ENCODE results near the gene CHST1.

DNA sequence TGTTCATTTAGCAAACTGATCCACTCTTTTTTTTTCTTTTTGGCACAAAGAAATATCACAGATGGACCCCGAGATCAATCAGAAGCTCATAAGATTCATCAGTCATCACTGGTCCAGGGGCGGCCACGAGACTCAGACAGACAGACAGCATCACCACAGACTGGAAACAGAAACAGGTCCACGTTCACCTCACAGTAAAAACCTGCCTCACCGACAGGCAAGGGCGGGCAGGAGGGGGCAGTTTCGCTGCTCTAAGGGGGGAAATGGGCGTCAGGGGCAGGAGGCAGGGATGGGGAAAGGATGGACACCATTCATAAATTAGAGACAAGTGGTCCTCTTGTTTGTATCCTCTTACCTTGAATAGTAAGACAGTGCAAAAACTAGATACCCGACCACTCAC is 16.5 kb downstream of the CHST1 start:
- TF ChIP-seq, protein P1, sequence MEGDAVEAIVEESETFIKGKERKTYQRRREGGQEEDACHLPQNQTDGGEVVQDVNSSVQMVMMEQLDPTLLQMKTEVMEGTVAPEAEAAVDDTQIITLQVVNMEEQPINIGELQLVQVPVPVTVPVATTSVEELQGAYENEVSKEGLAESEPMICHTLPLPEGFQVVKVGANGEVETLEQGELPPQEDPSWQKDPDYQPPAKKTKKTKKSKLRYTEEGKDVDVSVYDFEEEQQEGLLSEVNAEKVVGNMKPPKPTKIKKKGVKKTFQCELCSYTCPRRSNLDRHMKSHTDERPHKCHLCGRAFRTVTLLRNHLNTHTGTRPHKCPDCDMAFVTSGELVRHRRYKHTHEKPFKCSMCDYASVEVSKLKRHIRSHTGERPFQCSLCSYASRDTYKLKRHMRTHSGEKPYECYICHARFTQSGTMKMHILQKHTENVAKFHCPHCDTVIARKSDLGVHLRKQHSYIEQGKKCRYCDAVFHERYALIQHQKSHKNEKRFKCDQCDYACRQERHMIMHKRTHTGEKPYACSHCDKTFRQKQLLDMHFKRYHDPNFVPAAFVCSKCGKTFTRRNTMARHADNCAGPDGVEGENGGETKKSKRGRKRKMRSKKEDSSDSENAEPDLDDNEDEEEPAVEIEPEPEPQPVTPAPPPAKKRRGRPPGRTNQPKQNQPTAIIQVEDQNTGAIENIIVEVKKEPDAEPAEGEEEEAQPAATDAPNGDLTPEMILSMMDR (IDR thresholded peaks at IDR 0.05), result no peak
- no peak for TF ChIP-seq POLR2A (IDR thresholded peaks at IDR 0.05)
